ENCODE results near the gene UNC13A.
A peak's percentile ranks its signal among the peaks of the same experiment; 100 is the strongest.
"Not testable (repeated sequence)": the region's sequence is repeated elsewhere in the genome, so short reads cannot be mapped to it uniquely, and the experiment has no call there.

Gene UNC13A

GRCh38 chr19:17560205-17560595, 128.0 kb downstream of the UNC13A start:
- DNase-seq: no peak

- no peak for DNase-seq
These were observed 130.7 kb downstream of the UNC13A start for GRCh38 chr19:17557466-17557865.

GRCh38 chr19:17556995-17557394, 131.2 kb downstream of the UNC13A start:
- no peak for DNase-seq

- no peak for DNase-seq
These were observed 132.0 kb downstream of the UNC13A start for GRCh38 chr19:17555929-17556813.

- peak; percentile 98 for DNase-seq
These were observed 132.7 kb downstream of the UNC13A start, which contains the start of gene COLGALT1 for GRCh38 chr19:17555480-17555928. Gene COLGALT1 (plus strand): TSS chr19:17555649. CDS start chr19:17555714, 65 bp downstream.

GRCh38 chr19:17554968-17555479, 133.1 kb downstream of the UNC13A start:
- DNase-seq: no peak

- no peak for DNase-seq
These were observed 134.9 kb downstream of the UNC13A start for GRCh38 chr19:17553256-17553655.

- DNase-seq: not testable (repeated sequence)
These were observed 135.4 kb downstream of the UNC13A start for GRCh38 chr19:17552735-17553134.
